GM12891 (cell line): ENCODE results near the gene AKR7A2.

Experiments used
- POLR2A ChIP-seq: IDR thresholded peaks from 2 replicates; pipeline ENCODE4 v1.6.1; 2011; ENCODE audit warnings: low read depth, low read length, control low read depth
- POLR2AphosphoS5 ChIP-seq: IDR thresholded peaks from 2 replicates; pipeline ENCODE4 v1.6.1; 2011; ENCODE audit warnings: low read depth, low read length, control low read depth
- SPI1 ChIP-seq: IDR thresholded peaks from 2 replicates; pipeline ENCODE4 v1.6.1; 2011; ENCODE audit warnings: low read depth, low read length, control low read depth

- TF ChIP-seq POLR2AphosphoS5 (no peak), POLR2A (no peak), SPI1 (no peak)
These were observed 14.8 kb upstream of the AKR7A2 start for GRCh38 chr1:19326748-19327065.
